Inferior parietal cortex (tissue), 1 donor: ENCODE data around the gene EHD4.

Experiments
- DNase-seq: peaks from one replicate; pipeline ENCODE4 v3.0.0-alpha.2; 2016; ENCODE audit errors: extremely low spot score

The EHD4 gene

GRCh38 chr15:41895957-41896356, 76.4 kb downstream of the EHD4 start:
- no peak for DNase-seq

GRCh38 chr15:41895491-41895890, 76.9 kb downstream of the EHD4 start:
- no peak for DNase-seq

- DNase-seq, result no peak
These were observed 77.4 kb downstream of the EHD4 start for GRCh38 chr15:41894791-41895463.

GRCh38 chr15:41894251-41894790, 78.0 kb downstream of the EHD4 start:
- DNase-seq, result no peak

- no peak for DNase-seq
These were observed 78.7 kb downstream of the EHD4 start, which contains the start of gene SPTBN5 for GRCh38 chr15:41893422-41894250. SPTBN5 (minus strand) TSS chr15:41894053; CDS start chr15:41893497, 556 bp downstream.

GRCh38 chr15:41892621-41893421, 79.5 kb downstream of the EHD4 start:
- no peak for DNase-seq

- no peak for DNase-seq
These were observed 80.4 kb downstream of the EHD4 start for GRCh38 chr15:41891946-41892345.

- no peak for DNase-seq
These were observed 81.1 kb downstream of the EHD4 start for GRCh38 chr15:41891226-41891625.

GRCh38 chr15:41890050-41890690, 82.2 kb downstream of the EHD4 start:
- DNase-seq, result no peak

- no peak for DNase-seq
These were observed 83.6 kb downstream of the EHD4 start for GRCh38 chr15:41888662-41889253.

- DNase-seq, result no peak
These were observed 84.5 kb downstream of the EHD4 start for GRCh38 chr15:41887893-41888292.

GRCh38 chr15:41887161-41887560, 85.2 kb downstream of the EHD4 start:
- DNase-seq, result no peak

- DNase-seq, result no peak
These were observed 85.6 kb downstream of the EHD4 start for GRCh38 chr15:41886741-41887140.

- DNase-seq, result no peak
These were observed 86.5 kb downstream of the EHD4 start for GRCh38 chr15:41885841-41886240.

GRCh38 chr15:41885321-41885720, 87.0 kb downstream of the EHD4 start:
- no peak for DNase-seq

GRCh38 chr15:41884458-41884857, 87.9 kb downstream of the EHD4 start:
- no peak for DNase-seq

- no peak for DNase-seq
These were observed 88.9 kb downstream of the EHD4 start for GRCh38 chr15:41883484-41883825.

- DNase-seq, result no peak
These were observed 89.5 kb downstream of the EHD4 start for GRCh38 chr15:41882689-41883483.

- no peak for DNase-seq
These were observed 90.3 kb downstream of the EHD4 start for GRCh38 chr15:41881920-41882688.

GRCh38 chr15:41881550-41881919, 90.8 kb downstream of the EHD4 start:
- no peak for DNase-seq
